ENCODE measurements around the gene TBPL2. TPM values are rescaled to one million over a fixed set of nuclear protein-coding genes. Genes with fewer than 3 reads are reported as not detected.

TBPL2 gene
- polyA plus RNA-seq, 4 donors, result 0.35 TPM; not detected in 3

- FAIRE-seq (no peak), DNase-seq (no peak)
- H3K4me3 ChIP-seq (ENCODE audit: low read depth in 1 of 3, low read length in 3 of 3), result no peak overlapping the region
- H3K27me3 ChIP-seq (ENCODE audit: control insufficient read depth in 3 of 3, insufficient read depth in 3 of 3, low read length in 3 of 3), result no peaks in the 10 kb centered on the region
- H3K36me3 ChIP-seq (ENCODE audit: control insufficient read depth in 3 of 3, insufficient read depth in 2 of 3, low read depth in 1 of 3, low read length in 3 of 3), result peaks cover 8 to 56% (median 16%) of the 10 kb centered on the region in 3 donors
- no peaks in the 10 kb centered on the region for H3K9me3 ChIP-seq (ENCODE audit: control insufficient read depth in 2 of 2, insufficient read depth in 1 of 2, low read depth in 1 of 2, low read length in 1 of 2)
- 85 to 93% (median 89%) methylated on average over 5 of the region's 5 CpGs for WGBS, 3 donors
- no peaks in the 10 kb centered on the region for H3K4me1 ChIP-seq (ENCODE audit: control insufficient read depth in 3 of 3, insufficient read depth in 2 of 3, low read depth in 1 of 3, low read length in 2 of 3)
- no peak overlapping the region for H3K27ac ChIP-seq (ENCODE audit: low read depth in 1 of 3, low read length in 2 of 3)
Measured at GRCh38 chr14:55381040-55381439, 59.4 kb downstream of the TBPL2 start.

DNA sequence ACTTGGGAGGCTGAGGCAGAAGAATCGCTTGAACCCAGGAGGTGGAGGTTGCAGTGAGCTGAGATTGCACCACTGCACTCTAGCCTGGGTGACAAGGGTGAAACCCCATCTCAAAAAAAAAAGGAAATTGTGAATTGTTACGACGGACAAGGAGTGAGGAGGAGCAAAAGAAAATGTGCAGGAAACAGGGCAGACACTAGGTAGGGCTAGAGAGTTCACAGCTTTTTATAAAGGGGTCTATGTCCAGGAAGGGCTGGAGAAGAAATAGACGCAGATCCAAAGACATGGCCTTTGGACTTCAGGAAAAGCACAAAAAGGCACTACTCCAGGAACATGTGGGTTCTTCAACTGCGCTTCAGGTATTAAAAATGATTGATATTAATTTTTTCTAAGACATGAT is 63.2 kb downstream of the TBPL2 start:
- peaks cover 8 to 47% (median 16%) of the 10 kb centered on the region in 3 donors for H3K36me3 ChIP-seq (ENCODE audit: control insufficient read depth in 3 of 3, insufficient read depth in 2 of 3, low read depth in 1 of 3, low read length in 3 of 3)
- FAIRE-seq, result no peak

DNA sequence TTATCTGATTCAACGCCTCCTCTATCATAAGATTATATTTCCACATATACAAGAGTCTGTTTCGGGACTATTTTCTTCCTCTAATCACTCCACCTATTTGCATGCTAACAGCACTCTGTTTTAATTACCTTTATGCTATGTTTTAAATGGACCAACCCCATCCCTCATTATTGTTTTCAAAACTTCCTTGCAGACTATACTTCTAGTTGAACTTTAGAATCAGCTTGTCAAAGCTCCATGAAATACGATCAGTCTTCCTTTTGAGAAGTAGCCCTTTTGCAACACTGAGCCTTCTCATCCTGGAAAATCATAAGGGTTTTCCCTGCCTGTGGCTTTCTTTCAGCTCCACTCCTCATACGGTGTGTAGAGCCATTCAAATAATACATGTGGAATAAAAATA is 65.6 kb downstream of the TBPL2 start:
- no peak overlapping the region for H3K4me3 ChIP-seq (ENCODE audit: low read depth in 1 of 3, low read length in 3 of 3)
- no peaks in the 10 kb centered on the region for H3K9me3 ChIP-seq (ENCODE audit: control insufficient read depth in 2 of 2, insufficient read depth in 1 of 2, low read depth in 1 of 2, low read length in 1 of 2)
- WGBS, 3 donors, result 77 to 87% (median 80%) methylated on average over 4 of the region's 4 CpGs
- DNase-seq, result no peak
- no peaks in the 10 kb centered on the region for H3K27me3 ChIP-seq (ENCODE audit: control insufficient read depth in 3 of 3, insufficient read depth in 3 of 3, low read length in 3 of 3)
- peaks cover 0 to 4% (median 0%) of the 10 kb centered on the region in 3 donors for H3K4me1 ChIP-seq (ENCODE audit: control insufficient read depth in 3 of 3, insufficient read depth in 2 of 3, low read depth in 1 of 3, low read length in 2 of 3)
- FAIRE-seq, result no peak
- H3K27ac ChIP-seq (ENCODE audit: low read depth in 1 of 3, low read length in 2 of 3), result no peak overlapping the region
- H3K36me3 ChIP-seq (ENCODE audit: control insufficient read depth in 3 of 3, insufficient read depth in 2 of 3, low read depth in 1 of 3, low read length in 3 of 3), result peaks cover 3 to 48% (median 9%) of the 10 kb centered on the region in 3 donors

More for the DNA sequence above, 63.2 kb downstream of the TBPL2 start:
- WGBS, 3 donors, result 84 to 95% (median 93%) methylated on average over 5 of the region's 5 CpGs
- Histone ChIP-seq H3K4me3 (ENCODE audit: low read depth in 1 of 3, low read length in 3 of 3) (no peak overlapping the region), H3K27ac (ENCODE audit: low read depth in 1 of 3, low read length in 2 of 3) (no peak overlapping the region), H3K27me3 (ENCODE audit: control insufficient read depth in 3 of 3, insufficient read depth in 3 of 3, low read length in 3 of 3) (no peaks in the 10 kb centered on the region), H3K4me1 (ENCODE audit: control insufficient read depth in 3 of 3, insufficient read depth in 2 of 3, low read depth in 1 of 3, low read length in 2 of 3) (peaks cover 0 to 4% (median 0%) of the 10 kb centered on the region in 3 donors), H3K9me3 (ENCODE audit: control insufficient read depth in 2 of 2, insufficient read depth in 1 of 2, low read depth in 1 of 2, low read length in 1 of 2) (no peaks in the 10 kb centered on the region)
- DNase-seq, result no peak

DNA sequence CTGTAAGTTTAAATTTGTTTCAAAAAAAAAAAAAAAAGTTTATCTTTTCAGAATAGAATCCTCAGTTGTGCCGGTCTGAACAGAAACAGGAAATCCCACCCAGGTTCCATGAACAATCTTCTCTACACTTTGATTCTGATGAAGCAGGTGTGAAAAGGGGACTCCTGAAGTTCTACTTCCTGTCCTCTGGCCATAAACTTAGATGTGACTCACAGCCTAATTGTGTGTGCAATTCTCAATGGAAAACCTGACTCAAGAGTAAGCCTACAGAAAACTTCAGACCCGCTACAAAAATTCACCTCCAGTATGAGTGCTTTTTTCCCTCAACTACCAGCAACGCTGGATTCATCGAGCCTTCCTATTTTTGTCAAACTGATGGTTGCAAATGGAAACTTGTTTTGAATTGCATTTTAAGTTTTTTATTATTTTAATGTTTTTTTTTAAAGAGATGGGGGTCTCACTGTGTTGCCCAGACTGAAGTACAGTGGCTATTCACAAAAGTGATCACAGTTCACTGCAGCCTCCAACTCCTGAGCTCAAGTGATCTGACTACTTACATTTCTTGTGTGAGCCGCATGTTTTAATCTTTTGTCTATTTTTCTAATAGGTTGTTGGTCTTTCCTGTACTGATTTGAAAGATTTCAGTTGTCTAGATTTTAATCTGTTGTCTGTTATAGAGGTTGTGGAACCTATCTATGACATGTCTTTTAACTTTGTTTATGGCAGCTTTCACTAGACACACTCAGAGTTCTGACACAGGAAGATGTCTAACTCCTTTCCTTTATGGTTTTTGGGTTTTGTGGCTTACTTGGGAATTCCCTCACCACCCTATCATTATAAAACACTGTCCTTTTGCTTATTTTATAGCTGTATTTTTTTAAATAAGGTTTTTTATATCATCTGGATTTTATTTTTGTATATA is 66.4 kb downstream of the TBPL2 start:
- Histone ChIP-seq H3K36me3 (ENCODE audit: control insufficient read depth in 3 of 3, insufficient read depth in 2 of 3, low read depth in 1 of 3, low read length in 3 of 3) (peaks cover 3 to 48% (median 9%) of the 10 kb centered on the region in 3 donors), H3K27ac (ENCODE audit: low read depth in 1 of 3, low read length in 2 of 3) (no peak overlapping the region), H3K9me3 (ENCODE audit: control insufficient read depth in 2 of 2, insufficient read depth in 1 of 2, low read depth in 1 of 2, low read length in 1 of 2) (no peaks in the 10 kb centered on the region), H3K27me3 (ENCODE audit: control insufficient read depth in 3 of 3, insufficient read depth in 3 of 3, low read length in 3 of 3) (no peaks in the 10 kb centered on the region), H3K4me1 (ENCODE audit: control insufficient read depth in 3 of 3, insufficient read depth in 2 of 3, low read depth in 1 of 3, low read length in 2 of 3) (peaks cover 0 to 4% (median 0%) of the 10 kb centered on the region in 3 donors), H3K4me3 (ENCODE audit: low read depth in 1 of 3, low read length in 3 of 3) (no peak overlapping the region)
- 71 to 88% (median 75%) methylated on average over 5 of the region's 5 CpGs for WGBS, 3 donors
- DNase-seq (peak in 1 of 2 donors; percentile 26), FAIRE-seq (no peak)

- DNase-seq, result no peak
- WGBS, 3 donors, result 95 to 96% (median 95%) methylated on average over 7 of the region's 7 CpGs
- H3K4me3 ChIP-seq (ENCODE audit: low read depth in 1 of 3, low read length in 3 of 3), result no peak overlapping the region
- no peak for FAIRE-seq
- H3K9me3 ChIP-seq (ENCODE audit: control insufficient read depth in 2 of 2, insufficient read depth in 1 of 2, low read depth in 1 of 2, low read length in 1 of 2), result no peaks in the 10 kb centered on the region
- no peak overlapping the region for H3K27ac ChIP-seq (ENCODE audit: low read depth in 1 of 3, low read length in 2 of 3)
- peaks cover 3 to 48% (median 6%) of the 10 kb centered on the region in 3 donors for H3K36me3 ChIP-seq (ENCODE audit: control insufficient read depth in 3 of 3, insufficient read depth in 2 of 3, low read depth in 1 of 3, low read length in 3 of 3)
- H3K4me1 ChIP-seq (ENCODE audit: control insufficient read depth in 3 of 3, insufficient read depth in 2 of 3, low read depth in 1 of 3, low read length in 2 of 3), result peaks cover 0 to 4% (median 0%) of the 10 kb centered on the region in 3 donors
- no peaks in the 10 kb centered on the region for H3K27me3 ChIP-seq (ENCODE audit: control insufficient read depth in 3 of 3, insufficient read depth in 3 of 3, low read length in 3 of 3)
Measured at GRCh38 chr14:55372825-55373224, 67.6 kb downstream of the TBPL2 start.

GRCh38 chr14:55372423-55372822 is 68.0 kb downstream of the TBPL2 start:
- Histone ChIP-seq H3K36me3 (ENCODE audit: control insufficient read depth in 3 of 3, insufficient read depth in 2 of 3, low read depth in 1 of 3, low read length in 3 of 3) (peaks cover 3 to 50% (median 3%) of the 10 kb centered on the region in 3 donors), H3K27ac (ENCODE audit: low read depth in 1 of 3, low read length in 2 of 3) (no peak overlapping the region), H3K27me3 (ENCODE audit: control insufficient read depth in 3 of 3, insufficient read depth in 3 of 3, low read length in 3 of 3) (no peaks in the 10 kb centered on the region), H3K4me3 (ENCODE audit: low read depth in 1 of 3, low read length in 3 of 3) (no peak overlapping the region), H3K4me1 (ENCODE audit: control insufficient read depth in 3 of 3, insufficient read depth in 2 of 3, low read depth in 1 of 3, low read length in 2 of 3) (peaks cover 0 to 4% (median 0%) of the 10 kb centered on the region in 3 donors), H3K9me3 (ENCODE audit: control insufficient read depth in 2 of 2, insufficient read depth in 1 of 2, low read depth in 1 of 2, low read length in 1 of 2) (no peaks in the 10 kb centered on the region)
- no peak for DNase-seq
- no peak for FAIRE-seq
- 95 to 100% (median 99%) methylated on average over 1 of the region's 1 CpG for WGBS, 3 donors

- peaks cover 0 to 45% (median 0%) of the 10 kb centered on the region in 3 donors for H3K36me3 ChIP-seq (ENCODE audit: control insufficient read depth in 3 of 3, insufficient read depth in 2 of 3, low read depth in 1 of 3, low read length in 3 of 3)
Measured at GRCh38 chr14:55370883-55371455, 69.4 kb downstream of the TBPL2 start.

DNA sequence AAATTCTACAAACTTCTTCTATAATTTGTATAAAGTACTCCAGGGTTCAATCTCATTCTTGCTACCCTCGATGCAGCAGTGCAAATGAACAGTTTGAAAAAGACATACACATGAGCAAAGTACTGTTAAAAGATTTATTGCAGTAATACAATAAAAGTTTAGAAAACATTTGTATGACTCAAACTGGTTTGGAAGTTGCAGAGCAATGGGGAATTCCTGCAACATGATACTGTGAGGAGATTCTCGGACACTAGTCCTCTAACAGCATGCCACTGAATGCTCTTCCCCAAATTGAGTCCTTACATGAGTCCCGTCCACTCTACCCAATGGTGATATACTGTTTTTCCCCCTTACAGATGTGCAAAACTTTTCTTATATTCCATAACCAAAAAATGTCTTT is 74.1 kb downstream of the TBPL2 start:
- Histone ChIP-seq H3K27me3 (ENCODE audit: control insufficient read depth in 3 of 3, insufficient read depth in 3 of 3, low read length in 3 of 3) (no peaks in the 10 kb centered on the region), H3K4me1 (ENCODE audit: control insufficient read depth in 3 of 3, insufficient read depth in 2 of 3, low read depth in 1 of 3, low read length in 2 of 3) (no peaks in the 10 kb centered on the region), H3K36me3 (ENCODE audit: control insufficient read depth in 3 of 3, insufficient read depth in 2 of 3, low read depth in 1 of 3, low read length in 3 of 3) (peaks cover 0 to 36% (median 1%) of the 10 kb centered on the region in 3 donors), H3K9me3 (ENCODE audit: control insufficient read depth in 2 of 2, insufficient read depth in 1 of 2, low read depth in 1 of 2, low read length in 1 of 2) (no peaks in the 10 kb centered on the region), H3K27ac (ENCODE audit: low read depth in 1 of 3, low read length in 2 of 3) (no peak overlapping the region), H3K4me3 (ENCODE audit: low read depth in 1 of 3, low read length in 3 of 3) (no peak overlapping the region)
- DNase-seq, result no peak
- no peak for FAIRE-seq
- WGBS, 3 donors, result 71 to 76% (median 72%) methylated on average over 3 of the region's 3 CpGs

More at GRCh38 chr14:55370883-55371455, 69.4 kb downstream of the TBPL2 start:
- Histone ChIP-seq H3K27ac (ENCODE audit: low read depth in 1 of 3, low read length in 2 of 3) (no peak overlapping the region), H3K4me3 (ENCODE audit: low read depth in 1 of 3, low read length in 3 of 3) (no peak overlapping the region), H3K9me3 (ENCODE audit: control insufficient read depth in 2 of 2, insufficient read depth in 1 of 2, low read depth in 1 of 2, low read length in 1 of 2) (no peaks in the 10 kb centered on the region), H3K4me1 (ENCODE audit: control insufficient read depth in 3 of 3, insufficient read depth in 2 of 3, low read depth in 1 of 3, low read length in 2 of 3) (peaks cover 0 to 4% (median 0%) of the 10 kb centered on the region in 3 donors), H3K27me3 (ENCODE audit: control insufficient read depth in 3 of 3, insufficient read depth in 3 of 3, low read length in 3 of 3) (no peaks in the 10 kb centered on the region)
- DNase-seq (no peak), FAIRE-seq (no peak)
- WGBS, 3 donors, result 84 to 90% (median 87%) methylated on average over 11 of the region's 11 CpGs
